NCI-H1092 (cell line): ENCODE data around the gene SPATA32.
"Not testable (repeated sequence)": the region's sequence is repeated elsewhere in the genome, so short reads cannot be mapped to it uniquely, and the experiment has no call there.

Source experiments
- DNase-seq: peaks from one replicate; lab custom pipeline; 2025; lab: John Stamatoyannopoulos, UW

SPATA32 gene, protein sequence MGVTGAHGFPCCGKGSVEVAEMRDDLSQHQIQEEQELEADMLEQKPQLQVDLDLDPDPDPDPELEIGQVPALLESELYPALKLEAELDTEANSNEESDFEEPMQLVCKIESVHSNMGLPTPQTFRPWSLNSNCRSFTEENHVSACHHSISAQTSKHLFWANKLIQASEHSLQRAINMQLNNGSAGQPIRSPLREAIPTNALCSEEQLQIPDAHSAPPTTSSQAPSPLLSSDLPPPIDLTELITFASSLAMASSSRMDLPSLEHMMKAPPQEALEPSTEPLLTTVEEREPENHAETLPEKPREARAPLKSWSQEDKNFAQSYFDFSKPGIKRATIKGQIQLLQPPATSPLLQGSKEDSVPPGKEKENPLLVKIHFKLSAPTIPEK

DNA sequence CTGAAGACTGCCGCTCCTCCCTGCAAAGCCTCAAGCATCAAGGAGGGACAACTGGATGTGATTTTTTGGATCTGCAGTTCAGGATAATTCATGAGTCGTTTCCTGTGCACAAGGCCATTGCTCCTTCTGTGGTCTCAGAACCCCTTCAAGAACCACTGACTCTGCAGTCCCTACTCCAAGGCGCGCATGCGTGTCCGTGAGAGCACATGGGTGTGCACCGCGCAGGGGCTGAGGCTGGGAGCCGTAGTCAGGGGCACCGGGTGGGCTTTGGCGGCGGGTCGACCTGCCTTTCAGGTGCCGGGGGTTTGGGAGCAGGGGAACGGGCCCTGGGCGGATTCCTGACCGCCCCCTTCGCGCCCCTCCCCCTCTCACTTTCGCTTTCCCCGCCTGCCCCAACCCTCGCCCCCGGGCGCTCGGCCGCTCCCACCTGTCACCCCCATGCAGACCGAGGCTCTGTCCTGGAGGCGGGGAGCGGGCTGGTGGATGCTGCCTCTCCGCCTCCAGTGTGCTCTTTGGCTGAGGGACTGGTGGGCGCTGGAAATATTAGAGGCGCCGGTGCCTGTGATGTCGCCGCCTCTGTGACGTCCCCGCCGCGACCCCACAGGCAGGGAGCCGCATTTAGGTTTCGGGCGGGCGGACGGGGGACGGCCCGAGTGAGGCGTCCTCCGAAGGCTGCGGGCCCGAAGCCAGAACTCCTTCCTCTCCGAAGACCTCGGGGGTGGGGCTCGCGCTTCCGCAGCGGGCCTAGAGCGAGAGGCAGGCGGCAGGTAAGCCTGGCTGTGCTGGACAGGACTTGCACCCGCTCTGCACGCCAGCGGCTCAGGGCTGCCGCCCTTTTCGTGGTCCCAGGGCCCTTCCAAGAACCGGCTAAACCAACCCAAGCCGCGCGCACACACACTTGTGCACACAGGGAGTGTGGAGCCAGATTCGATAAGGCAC, at the start of gene SPATA32:
Gene SPATA32, minus strand, starts transcription at position 518 of the 939 bp plus-strand sequence. Its CDS starts 78 bp downstream, at position 440.
- no peak for DNase-seq

DNA sequence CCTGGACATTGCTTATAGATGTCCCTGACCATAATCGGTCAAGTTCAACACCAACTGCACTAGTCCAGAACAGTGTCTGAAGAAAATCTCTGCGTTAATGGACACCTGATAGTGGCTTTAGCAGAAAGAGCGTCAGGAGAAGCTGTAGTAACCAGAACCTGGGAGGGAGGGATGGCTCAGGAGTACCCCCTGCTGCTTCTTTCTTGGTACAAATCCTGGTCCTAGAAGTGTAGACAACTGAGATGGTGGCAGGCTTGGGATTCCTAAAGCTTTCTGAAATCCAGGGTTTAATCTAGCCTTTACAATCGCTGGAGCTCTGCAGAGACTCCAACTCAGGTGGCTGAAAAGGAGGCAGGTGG, 49.5 kb upstream of the SPATA32 start:
- DNase-seq = no peak

DNA sequence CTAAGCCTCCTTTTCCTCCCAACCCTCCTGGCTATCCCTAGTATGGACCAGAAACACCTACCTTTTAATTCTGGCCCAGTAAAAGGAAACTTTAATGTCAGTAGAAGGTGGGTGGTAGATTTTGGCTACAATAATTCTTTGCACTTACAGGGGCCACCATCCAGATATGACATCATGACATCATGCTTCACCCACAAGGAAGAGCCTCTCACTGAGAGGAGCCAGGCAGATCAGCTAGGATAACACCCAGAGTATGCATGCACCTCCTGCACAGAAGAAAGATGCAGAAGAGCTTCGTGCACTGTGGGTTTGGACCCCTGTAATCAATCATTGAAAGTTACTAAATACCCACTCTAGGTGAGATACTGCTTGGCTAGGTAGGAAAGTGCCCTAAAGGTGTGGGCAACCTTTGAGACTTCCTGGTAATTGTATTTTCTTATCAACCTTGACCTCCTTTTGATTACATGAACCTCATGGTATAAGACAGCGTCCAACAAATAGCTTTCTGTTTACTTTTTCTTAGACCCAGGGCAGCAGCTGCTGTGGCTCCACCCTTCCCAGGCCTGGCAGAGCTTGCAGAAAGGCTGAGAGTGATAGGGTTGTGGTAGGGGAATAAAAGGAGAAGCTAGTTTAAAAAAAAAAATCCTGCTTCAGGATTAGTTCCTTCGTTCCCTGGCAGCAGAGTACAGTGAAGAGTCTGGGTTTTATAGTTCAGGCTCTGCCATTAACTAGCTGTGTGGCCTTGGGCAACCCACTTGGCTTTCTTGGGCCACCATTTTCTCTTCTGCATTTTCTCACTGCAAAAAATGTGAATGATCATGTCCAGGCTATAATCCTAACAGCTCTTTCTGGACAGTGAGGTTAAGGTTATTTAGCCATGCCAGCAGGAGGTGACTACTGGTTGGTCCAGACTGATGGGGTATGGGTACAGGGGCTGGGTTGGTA, 48.8 kb upstream of the SPATA32 start:
- peak; percentile 37 for DNase-seq

DNA sequence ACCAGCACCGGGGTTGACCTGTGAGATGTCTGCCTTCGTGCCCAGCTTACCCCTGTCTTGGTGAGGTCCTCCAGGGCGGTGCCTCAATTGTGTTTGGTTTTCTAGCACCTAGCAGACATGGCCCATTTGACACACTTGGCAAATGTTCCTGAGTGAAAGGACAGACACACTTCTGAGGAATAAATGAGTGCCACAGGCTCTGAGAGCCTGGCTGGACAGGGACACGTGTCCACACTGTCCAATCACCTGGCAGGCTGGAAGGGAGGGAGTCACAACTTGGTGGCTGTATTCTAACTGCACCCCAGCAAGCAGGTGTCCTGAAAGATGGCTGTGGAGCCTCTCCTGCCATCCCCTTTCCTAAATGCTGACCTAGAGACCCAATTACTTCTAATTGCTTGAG, 47.5 kb upstream of the SPATA32 start:
- DNase-seq = no peak

DNA sequence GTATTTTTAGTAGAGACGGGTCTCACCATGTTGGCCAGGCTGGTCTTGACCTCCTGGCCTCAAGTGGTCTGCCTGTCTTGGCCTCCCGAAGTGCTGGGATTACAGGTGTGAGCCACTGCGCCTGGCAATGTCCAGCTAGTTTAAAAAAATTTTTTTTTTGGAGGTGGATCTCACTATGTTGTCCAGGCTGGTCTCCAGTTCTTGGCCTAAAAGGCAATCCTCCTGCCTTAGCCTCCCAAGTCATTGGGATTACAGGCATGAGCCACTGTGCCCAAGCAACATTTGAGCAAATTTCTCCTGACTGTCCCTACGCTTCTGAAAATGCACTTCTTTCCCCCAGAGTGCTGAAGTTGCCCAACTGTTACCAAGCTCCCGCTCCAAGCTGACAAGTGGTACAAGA, 46.9 kb upstream of the SPATA32 start:
- DNase-seq = no peak

DNA sequence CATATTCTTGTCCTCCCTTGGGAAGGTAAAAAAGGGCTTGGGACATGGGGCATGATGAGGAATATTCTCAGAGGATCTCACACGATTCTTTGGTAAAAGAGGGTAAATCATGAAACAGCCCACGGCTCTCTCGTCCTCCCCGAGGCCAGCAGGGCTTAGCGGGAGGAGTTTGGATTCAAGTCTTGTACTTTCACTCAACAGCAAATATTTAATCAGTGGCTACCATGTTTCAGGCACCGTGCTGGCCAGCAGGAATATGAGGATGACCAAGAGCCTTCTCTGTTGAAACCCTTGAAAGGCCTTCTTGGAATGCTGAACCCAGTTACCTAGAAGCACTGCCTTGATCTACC, 46.1 kb upstream of the SPATA32 start:
- no peak for DNase-seq

DNA sequence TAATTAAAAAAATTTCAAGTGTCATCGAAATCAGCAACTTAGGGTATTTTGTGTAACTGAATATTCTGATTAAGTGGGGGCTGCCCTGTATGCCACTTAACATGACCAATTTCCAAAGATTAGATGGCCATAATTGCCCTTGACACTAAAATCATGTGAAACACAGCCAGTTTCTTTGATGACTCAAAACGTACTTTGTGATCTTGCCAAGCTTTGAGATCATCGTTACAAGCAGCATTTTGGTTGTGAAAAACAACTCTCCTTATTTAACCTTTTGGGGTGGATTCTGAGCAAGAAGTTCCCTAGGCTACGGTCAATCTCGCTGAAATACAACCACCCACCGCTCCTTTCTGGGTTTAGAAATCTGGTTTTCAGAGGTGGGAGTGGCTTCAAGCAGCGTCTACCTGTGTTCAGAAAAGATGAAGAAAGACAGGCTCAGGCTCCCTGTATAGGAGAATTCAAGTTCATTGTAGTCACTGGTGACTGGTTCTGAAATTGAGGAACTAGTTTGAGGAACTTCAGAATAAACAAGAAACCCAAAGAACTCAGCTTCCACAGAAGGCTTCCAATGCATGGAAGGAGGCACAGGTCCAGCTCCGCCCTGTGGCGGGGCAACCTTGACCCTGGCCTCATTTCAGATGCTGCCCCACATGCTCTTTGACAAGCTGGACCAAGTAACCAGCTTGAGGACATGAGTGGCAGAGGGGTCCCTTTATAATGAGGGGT, 45.6 kb upstream of the SPATA32 start:
- DNase-seq = no peak

DNA sequence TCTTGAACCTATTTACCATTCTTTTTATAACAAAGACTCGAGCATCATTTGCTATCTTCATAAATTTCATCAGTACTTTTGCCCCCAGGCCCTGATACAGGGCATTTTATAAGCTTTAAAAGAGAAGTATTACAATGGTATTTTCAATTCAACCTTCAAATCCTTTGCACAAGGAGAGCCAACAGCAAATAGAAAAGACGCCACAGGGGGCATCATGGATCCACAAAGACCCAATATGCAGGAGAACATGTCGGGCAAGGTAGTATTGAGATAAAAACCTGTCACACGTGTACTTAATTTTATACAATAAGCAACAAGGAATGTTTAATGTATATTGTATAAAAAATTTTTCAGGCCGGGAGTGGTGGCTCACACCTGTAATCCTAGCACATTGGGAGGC, 44.7 kb upstream of the SPATA32 start:
- no peak for DNase-seq

DNA sequence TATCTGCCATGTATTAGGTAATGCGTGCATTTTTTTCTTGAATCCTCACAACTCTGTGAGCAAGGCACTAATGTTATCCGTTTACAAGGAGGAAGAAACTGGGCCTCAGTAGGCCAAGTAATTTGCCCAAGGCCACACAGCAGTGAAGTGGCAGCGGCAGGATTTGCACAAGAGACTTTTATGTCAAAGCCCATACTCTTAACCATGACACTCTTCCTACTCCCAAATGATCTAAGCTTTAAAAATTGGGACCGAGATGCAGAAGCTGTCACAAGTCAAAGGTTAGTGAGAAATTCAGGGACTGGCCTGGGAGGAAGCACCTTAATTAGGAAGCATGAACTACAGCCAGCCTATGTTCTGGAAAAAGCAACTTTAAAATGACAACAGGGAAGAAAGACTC, 44.2 kb upstream of the SPATA32 start:
- no peak for DNase-seq

DNA sequence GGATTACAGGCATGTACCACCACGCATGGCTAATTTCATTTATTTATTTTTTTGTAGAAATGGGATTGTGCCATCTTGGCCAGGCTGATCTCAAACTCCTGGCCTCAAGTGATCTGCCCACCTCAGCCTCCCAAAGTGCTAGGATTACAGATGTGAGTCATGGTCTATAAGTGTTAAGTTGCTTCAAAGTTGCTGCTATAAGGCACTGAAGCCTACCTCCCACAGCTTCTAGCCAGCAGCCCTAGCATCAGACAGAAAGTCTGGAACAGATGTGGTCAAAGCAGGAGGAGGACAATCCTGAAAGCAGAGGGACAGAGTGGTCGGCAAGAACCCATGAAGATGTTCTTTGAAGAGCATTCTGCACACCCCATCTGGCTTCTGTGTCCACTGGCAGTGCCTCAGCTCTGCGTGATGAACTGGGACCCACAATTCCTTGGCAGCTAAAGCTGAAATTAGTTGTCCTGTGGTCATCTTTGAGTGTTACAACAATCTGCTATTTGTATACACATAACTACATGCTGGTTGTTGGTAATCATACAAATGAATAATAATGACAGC, 43.7 kb upstream of the SPATA32 start:
- no peak for DNase-seq

DNA sequence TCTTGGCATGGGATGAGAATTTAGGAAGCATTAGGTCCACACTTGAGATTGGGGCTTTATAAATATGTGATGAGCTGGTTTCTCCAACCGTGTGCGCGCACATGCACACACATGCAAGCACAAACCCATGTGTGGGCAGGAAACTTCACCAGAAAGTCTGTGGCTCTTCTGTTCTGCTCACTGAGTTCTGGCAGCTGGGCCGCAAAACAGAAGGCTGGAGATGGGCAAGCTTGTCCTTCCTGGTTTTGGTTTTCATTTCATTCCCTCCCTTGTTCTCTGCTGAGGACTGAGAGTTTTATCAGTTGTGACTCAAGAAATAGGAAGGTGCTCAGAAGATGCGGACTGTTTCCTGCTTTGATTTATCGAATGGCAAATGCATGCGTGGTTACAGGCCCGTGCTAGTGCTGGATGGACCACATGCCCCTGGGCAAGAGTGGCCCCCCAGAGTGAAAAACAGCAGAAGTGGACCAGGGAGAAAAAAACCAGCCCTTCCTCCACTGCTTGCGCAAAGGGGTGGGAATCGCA, 40.8 kb upstream of the SPATA32 start:
- no peak for DNase-seq

DNA sequence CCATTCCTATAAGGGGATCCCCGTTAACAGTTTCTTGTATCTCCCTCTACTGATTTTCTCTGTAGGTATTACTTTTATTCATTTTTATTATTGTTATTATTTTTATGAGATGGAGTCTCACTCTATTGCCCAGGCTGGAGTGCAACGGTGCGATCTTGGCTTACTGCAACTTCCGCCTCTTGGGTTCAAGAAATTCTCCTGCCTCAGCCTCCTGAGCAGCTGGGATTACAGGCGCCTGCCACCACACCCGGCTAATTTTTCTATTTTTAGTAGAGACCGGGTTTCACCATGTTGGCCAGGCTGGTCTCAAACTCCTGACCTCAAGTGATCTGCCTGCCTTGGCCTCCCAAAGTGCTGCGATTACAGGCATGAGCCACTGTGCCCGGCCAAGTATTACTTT, 40.3 kb upstream of the SPATA32 start:
- not testable (repeated sequence) for DNase-seq

DNA sequence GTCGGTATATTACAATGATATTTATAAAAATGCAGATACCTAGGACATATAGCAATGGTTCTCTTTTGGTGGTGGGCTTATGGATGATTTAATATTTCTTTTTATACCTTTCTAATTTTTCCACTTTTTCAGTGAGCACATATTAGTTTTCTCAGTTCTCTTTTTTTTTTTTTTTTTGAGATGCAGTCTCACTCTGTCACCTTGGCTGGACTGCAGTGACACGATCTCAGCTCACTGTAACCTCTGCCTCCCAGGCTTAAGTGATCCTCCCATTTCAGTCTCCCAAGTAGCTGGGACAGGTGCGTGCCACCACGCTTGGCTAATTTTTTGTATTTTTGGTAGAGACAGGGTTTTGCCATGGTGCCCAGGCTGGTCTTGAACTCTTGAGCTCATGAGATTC, 39.8 kb upstream of the SPATA32 start:
- DNase-seq = no peak

DNA sequence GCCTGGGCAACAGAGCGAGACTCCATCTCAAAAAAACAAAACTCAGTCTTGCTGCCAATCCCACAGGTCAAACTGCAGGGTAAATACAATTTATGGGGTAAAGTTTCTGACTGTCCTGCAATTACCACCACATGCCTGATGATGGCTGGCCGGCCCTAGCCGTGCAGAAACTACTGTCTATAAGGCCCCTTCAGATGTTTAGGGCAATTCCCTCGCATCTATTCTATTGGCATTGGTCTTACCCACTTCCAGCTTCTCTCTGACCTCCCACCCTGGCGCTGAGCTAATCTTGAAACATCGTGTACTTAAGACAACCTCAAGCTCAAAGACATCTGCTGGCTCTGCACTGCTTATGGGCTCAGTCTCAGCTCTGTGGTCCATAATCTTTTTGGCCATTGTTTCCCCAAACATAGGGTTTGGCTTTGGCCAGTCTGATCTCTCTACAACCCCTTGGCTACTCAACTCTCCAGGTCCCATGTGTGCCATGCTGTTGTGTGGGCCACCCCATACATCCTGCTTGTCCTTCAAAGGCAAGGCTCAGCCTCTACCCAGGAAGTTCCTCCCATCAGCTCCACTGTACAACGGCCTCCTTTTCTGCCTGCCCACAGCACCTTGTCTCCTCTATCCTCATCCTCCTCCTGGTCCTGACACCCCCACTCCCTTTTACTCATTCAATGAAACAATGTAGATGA, 38.3 kb upstream of the SPATA32 start:
- DNase-seq = no peak

DNA sequence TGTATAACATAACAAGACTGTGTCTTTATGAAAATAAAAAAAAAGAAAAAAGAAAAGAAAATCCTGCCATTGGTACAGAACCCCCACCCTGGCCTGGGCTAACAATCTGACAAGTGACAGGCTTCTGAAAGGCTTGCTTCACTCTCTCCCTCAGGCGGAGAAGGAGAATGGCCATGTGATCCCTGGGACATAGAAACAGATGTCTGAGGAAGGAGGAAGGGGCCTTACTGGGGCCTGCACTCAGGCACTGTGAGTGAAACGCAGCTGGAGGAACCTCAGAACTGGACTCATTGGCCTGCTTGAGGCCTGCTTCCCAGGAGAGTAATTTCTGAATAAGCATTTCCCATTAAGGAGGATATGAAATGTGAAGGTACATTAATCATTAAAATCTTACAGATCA, 37.5 kb upstream of the SPATA32 start:
- no peak for DNase-seq

DNA sequence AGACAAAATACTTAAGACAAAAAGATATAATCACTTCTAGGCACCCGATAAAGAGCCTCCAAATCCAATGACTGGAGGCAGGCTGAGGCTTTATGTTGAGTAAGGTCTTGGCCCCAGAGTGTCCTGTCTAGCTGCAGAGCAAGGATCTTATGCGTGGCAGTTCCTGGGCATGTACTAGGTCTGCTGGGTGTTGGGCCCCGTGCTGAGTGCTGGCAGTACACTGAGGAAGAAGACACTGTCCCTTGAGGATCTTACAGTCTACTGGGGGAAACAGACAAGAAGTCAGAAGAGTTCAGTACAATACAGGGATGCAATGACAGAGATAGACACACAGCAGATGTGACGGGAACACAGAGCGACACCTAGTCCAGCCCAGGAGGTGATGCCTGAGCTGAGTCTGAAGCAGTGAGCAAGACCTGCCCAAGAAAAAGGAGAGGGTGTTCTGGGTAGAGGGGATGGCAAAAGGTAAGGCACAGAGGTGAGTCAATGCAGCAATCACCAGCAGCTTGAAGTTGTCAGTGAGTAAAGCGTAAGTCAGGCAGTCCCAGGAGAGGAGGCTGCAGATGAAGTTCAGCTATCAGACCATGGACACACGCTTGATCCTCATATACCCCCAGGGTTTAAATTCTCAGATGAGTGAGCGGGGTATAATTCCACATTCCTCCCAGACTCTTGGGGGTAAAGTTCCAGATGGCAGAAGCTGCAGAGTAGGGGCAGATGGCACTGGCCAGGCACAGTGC, 36.8 kb upstream of the SPATA32 start:
- no peak for DNase-seq

DNA sequence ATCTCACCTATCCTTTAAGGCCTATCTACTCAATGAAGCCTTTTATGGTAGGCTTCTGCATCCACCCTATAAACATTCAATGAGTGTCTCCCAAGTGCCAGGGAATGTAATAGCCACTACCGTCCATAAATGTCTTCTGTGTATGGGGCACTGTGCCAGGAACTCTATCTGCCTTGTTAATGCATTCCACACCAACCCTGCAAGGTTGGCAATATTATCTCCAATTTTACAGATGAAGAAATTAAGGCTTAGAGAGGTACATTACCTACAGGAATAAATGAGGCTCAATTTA, 34.9 kb upstream of the SPATA32 start:
- no peak for DNase-seq

DNA sequence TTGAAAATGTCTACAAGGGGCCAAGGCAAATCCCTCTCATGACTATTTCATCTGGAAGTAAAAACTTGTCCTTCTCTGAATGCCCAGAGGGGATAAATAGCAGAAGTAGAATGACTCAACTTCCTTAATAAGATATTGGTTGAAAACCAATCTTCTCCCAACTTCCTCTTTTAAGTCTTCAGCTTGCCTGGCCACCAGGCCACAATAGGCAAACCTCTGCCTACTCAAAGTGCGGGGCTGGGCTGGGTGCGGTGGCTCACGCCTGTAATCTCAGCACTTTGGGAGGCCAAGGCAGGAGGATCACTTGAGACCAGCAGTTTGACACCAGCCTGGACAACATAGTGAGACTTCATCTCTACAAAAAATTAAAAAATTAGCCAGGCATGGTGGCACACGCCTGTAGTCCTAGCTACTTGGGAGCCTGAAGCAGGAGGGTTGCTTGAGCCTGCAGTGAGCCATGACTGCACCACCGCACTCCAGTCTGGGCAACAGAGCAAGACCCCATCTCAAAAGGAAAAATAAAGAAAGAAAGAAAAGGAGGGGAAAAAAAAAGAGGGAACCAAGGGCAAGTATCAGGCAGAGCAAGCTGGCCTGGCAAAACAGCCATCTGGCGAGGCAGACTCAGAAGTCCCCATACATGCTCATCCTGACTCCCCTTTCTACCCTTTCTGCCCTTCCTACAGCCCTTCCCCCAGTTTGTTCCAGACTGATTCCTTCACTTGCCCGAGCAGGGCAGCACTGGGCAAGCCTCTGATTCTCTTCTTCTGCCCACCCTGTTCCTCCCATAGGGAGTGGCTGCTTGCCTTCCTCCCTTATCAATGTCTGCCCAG, 34.3 kb upstream of the SPATA32 start:
- DNase-seq = no peak

DNA sequence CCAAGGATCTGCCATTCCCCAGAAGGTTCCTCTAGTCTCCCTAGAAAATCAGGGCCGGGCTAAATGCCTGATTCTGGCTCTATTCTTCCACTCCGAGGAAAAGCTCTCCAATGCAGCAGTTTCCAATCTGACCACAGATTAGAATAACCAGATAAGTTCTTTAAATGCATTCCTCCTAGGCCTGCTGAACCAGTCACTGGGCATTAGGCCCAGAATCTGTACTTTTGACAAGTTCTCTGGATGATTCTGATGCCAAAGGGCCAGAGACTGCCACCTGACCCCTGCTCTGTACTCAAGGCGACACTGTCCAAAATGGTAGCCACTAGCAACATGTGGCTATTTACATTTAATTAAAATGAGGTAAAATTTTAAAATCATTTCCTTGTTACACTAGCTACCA, 32.6 kb upstream of the SPATA32 start:
- DNase-seq = no peak
